ENCODE measurements around the gene ISM1.

- TF ChIP-seq, protein P1, sequence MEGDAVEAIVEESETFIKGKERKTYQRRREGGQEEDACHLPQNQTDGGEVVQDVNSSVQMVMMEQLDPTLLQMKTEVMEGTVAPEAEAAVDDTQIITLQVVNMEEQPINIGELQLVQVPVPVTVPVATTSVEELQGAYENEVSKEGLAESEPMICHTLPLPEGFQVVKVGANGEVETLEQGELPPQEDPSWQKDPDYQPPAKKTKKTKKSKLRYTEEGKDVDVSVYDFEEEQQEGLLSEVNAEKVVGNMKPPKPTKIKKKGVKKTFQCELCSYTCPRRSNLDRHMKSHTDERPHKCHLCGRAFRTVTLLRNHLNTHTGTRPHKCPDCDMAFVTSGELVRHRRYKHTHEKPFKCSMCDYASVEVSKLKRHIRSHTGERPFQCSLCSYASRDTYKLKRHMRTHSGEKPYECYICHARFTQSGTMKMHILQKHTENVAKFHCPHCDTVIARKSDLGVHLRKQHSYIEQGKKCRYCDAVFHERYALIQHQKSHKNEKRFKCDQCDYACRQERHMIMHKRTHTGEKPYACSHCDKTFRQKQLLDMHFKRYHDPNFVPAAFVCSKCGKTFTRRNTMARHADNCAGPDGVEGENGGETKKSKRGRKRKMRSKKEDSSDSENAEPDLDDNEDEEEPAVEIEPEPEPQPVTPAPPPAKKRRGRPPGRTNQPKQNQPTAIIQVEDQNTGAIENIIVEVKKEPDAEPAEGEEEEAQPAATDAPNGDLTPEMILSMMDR (IDR thresholded peaks at IDR 0.05; ENCODE audit: low read length) = no peak
- no peak for TF ChIP-seq EZH2 (IDR thresholded peaks at IDR 0.05; ENCODE audit: borderline replicate concordance, low read length)
Measured at GRCh38 chr20:13251904-13252297, 30.8 kb downstream of the ISM1 start.
